Measurements from ENCODE around the gene CFAP45.

CFAP45 gene

GRCh38 chr1:159854116-159854692, 45.8 kb downstream of the CFAP45 start:
- TF ChIP-seq CTCF (IDR thresholded peaks at IDR 0.05; ENCODE audit: borderline replicate concordance, control extremely low read depth, extremely low read depth, insufficient read depth, missing control alignments): no peak
- DNase-seq (ENCODE audit: low spot score): no peak
- in situ Hi-C loops (cut with MboI; ENCODE audit: low sequenced_read_pairs, unreplicated experiment): no loop called here

GRCh38 chr1:159853417-159854115, 46.4 kb downstream of the CFAP45 start:
- in situ Hi-C loops (cut with MboI; ENCODE audit: low sequenced_read_pairs, unreplicated experiment): no loop called here
- no peak for TF ChIP-seq CTCF (IDR thresholded peaks at IDR 0.05; ENCODE audit: borderline replicate concordance, control extremely low read depth, extremely low read depth, insufficient read depth, missing control alignments)
- DNase-seq (ENCODE audit: low spot score): no peak

GRCh38 chr1:159851407-159851806, 48.6 kb downstream of the CFAP45 start:
- in situ Hi-C loops (cut with MboI; ENCODE audit: low sequenced_read_pairs, unreplicated experiment): no loop called here
- TF ChIP-seq CTCF (IDR thresholded peaks at IDR 0.05; ENCODE audit: borderline replicate concordance, control extremely low read depth, extremely low read depth, insufficient read depth, missing control alignments): no peak
- DNase-seq (ENCODE audit: low spot score): no peak

GRCh38 chr1:159849626-159850366, 50.2 kb downstream of the CFAP45 start:
- no peak for TF ChIP-seq CTCF (IDR thresholded peaks at IDR 0.05; ENCODE audit: borderline replicate concordance, control extremely low read depth, extremely low read depth, insufficient read depth, missing control alignments)
- in situ Hi-C loops (cut with MboI; ENCODE audit: low sequenced_read_pairs, unreplicated experiment): no loop called here
- DNase-seq (ENCODE audit: low spot score): no peak

GRCh38 chr1:159848326-159848725, 51.6 kb downstream of the CFAP45 start:
- in situ Hi-C loops (cut with MboI; ENCODE audit: low sequenced_read_pairs, unreplicated experiment): no loop called here
- no peak for TF ChIP-seq CTCF (IDR thresholded peaks at IDR 0.05; ENCODE audit: borderline replicate concordance, control extremely low read depth, extremely low read depth, insufficient read depth, missing control alignments)
- no peak for DNase-seq (ENCODE audit: low spot score)

- no peak for TF ChIP-seq CTCF (IDR thresholded peaks at IDR 0.05; ENCODE audit: borderline replicate concordance, control extremely low read depth, extremely low read depth, insufficient read depth, missing control alignments)
- no peak for DNase-seq (ENCODE audit: low spot score)
- in situ Hi-C loops (cut with MboI; ENCODE audit: low sequenced_read_pairs, unreplicated experiment): no loop called here
Observed at GRCh38 chr1:159847231-159847630, 52.7 kb downstream of the CFAP45 start.

All from GM13976 (cell line).